OCI-LY1 (cell line): ENCODE results near the gene ARHGEF17.

Experiments used
- CTCF ChIP-seq: fragments of 200-600 bp; sonication (generic), shearing (Covaris generic); IDR thresholded peaks from 2 replicates; pipeline ENCODE4 v1.5.1; 2017; ENCODE audit warnings: mild to moderate bottlenecking, antibody characterized with exemption, low read length, moderate library complexity, mixed read lengths
- EZH2 ChIP-seq: fragments of 200-600 bp; sonication (generic), shearing (Covaris generic); IDR thresholded peaks from 2 replicates; pipeline ENCODE4 v1.8.0; 2017; ENCODE audit warnings: borderline replicate concordance, mixed run types, mild to moderate bottlenecking, antibody characterized with exemption, low read length, moderate library complexity, mixed read lengths

GRCh38 chr11:73345481-73346160 is 37.5 kb downstream of the ARHGEF17 start:
- TF ChIP-seq EZH2 (no peak), CTCF (no peak)
